ENCODE measurements around the gene CCNL1. TPM values are rescaled to one million over a fixed set of nuclear protein-coding genes. Genes with fewer than 3 reads are reported as not detected.
A peak's percentile ranks its signal among the peaks of the same experiment; 100 is the strongest.

Gene CCNL1
- total and polyA plus RNA-seq, 7 experiments from 2014 or later = 65.4 to 1,170 (median 353) TPM

GRCh38 chr3:157100096-157100477, 59.9 kb downstream of the CCNL1 start:
- peaks cover 0 to 6% of the 10 kb centered on the region in 2 donors for H3K4me1 ChIP-seq (ENCODE audit: control insufficient read depth in 2 of 2, insufficient read depth in 2 of 2, low read length in 2 of 2)
- no peak overlapping the region for H3K27ac ChIP-seq (ENCODE audit: low read depth, low read length)
- H3K4me3 ChIP-seq (ENCODE audit: low read length) = no peak overlapping the region
- Mint-ChIP-seq H3K27ac (no peak overlapping the region), H3K9me3 (no peaks in the 10 kb centered on the region), H3K36me3 (peaks cover 0 to 2% (median 0%) of the 10 kb centered on the region in 5 donors), H3K27me3 (peaks cover 0 to 4% (median 0%) of the 10 kb centered on the region in 5 donors), H3K4me3 (no peak overlapping the region), H3K4me1 (peaks cover 0 to 49% (median 7%) of the 10 kb centered on the region in 7 donors)
- ATAC-seq (no peak), DNase-seq (no peak)
- intact Hi-C loops (cut with micrococcal nuclease) = no loop called here
- ChIA-PET CTCF (interaction anchor here (1.0 kb wide), 1 partner anchor 11 kb away, joined by 3 read pairs; no protein-coding TSS in a partner anchor), POLR2A (no interaction called here)
- no peaks in the 10 kb centered on the region for H3K27me3 ChIP-seq (ENCODE audit: control insufficient read depth in 2 of 2, insufficient read depth in 2 of 2, low read length in 2 of 2)
- H3K36me3 ChIP-seq (ENCODE audit: control insufficient read depth in 2 of 3, insufficient read depth in 3 of 3, low read length in 3 of 3) = no peaks in the 10 kb centered on the region
- H3K9me3 ChIP-seq (ENCODE audit: control insufficient read depth in 2 of 3, low read length in 3 of 3) = no peaks in the 10 kb centered on the region

- ChIA-PET CTCF (interaction anchor here (1.0 kb wide), 1 partner anchor 10 kb away, joined by 3 read pairs; no protein-coding TSS in a partner anchor), POLR2A (no interaction called here)
- no peak overlapping the region for H3K4me3 ChIP-seq (ENCODE audit: low read length)
- H3K36me3 Mint-ChIP-seq = peaks cover 0 to 2% (median 0%) of the 10 kb centered on the region in 5 donors
- H3K4me1 ChIP-seq (ENCODE audit: control insufficient read depth in 2 of 2, insufficient read depth in 2 of 2, low read length in 2 of 2) = peaks cover 0 to 5% of the 10 kb centered on the region in 2 donors
- H3K36me3 ChIP-seq (ENCODE audit: control insufficient read depth in 2 of 3, insufficient read depth in 3 of 3, low read length in 3 of 3) = no peaks in the 10 kb centered on the region
- H3K27me3 ChIP-seq (ENCODE audit: control insufficient read depth in 2 of 2, insufficient read depth in 2 of 2, low read length in 2 of 2) = no peaks in the 10 kb centered on the region
- H3K4me3 Mint-ChIP-seq = no peak overlapping the region
- intact Hi-C loops (cut with micrococcal nuclease) = no loop called here
- H3K4me1 Mint-ChIP-seq = peaks cover 0 to 48% (median 4%) of the 10 kb centered on the region in 7 donors
- DNase-seq (no peak), ATAC-seq (no peak)
- no peaks in the 10 kb centered on the region for H3K9me3 Mint-ChIP-seq
- H3K27me3 Mint-ChIP-seq = peaks cover 0 to 5% (median under 1%) of the 10 kb centered on the region in 5 donors
- H3K27ac ChIP-seq (ENCODE audit: low read depth, low read length) = no peak overlapping the region
- no peaks in the 10 kb centered on the region for H3K9me3 ChIP-seq (ENCODE audit: control insufficient read depth in 2 of 3, low read length in 3 of 3)
- peak overlapping the region in 1 of 9 donors; percentile 45 for H3K27ac Mint-ChIP-seq
Observed at GRCh38 chr3:157099326-157100095, 60.4 kb downstream of the CCNL1 start.

DNA sequence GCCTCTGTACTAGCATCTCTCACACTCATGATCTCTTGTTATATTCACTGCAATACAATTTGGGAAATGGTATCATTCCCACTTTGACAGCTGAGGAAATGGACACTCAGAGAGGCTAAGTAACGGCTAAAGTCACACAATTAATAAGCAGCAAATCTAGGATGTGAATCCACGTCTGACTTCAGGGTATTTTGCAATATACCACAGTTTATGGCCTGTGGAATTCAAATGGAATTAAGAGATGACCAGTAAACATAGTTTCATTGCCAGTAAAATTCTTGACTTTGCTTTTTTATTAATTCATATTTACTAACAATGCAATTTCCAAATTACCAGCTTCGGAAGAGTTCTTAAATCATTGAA, 61.1 kb downstream of the CCNL1 start:
- H3K9me3 Mint-ChIP-seq = no peaks in the 10 kb centered on the region
- intact Hi-C loops (cut with micrococcal nuclease) = no loop called here
- Histone ChIP-seq H3K9me3 (ENCODE audit: control insufficient read depth in 2 of 3, low read length in 3 of 3) (no peaks in the 10 kb centered on the region), H3K27me3 (ENCODE audit: control insufficient read depth in 2 of 2, insufficient read depth in 2 of 2, low read length in 2 of 2) (no peaks in the 10 kb centered on the region), H3K4me1 (ENCODE audit: control insufficient read depth in 2 of 2, insufficient read depth in 2 of 2, low read length in 2 of 2) (peaks cover 0 to under 1% of the 10 kb centered on the region in 2 donors), H3K4me3 (ENCODE audit: low read length) (no peak overlapping the region), H3K27ac (ENCODE audit: low read depth, low read length) (no peak overlapping the region), H3K36me3 (ENCODE audit: control insufficient read depth in 2 of 3, insufficient read depth in 3 of 3, low read length in 3 of 3) (no peaks in the 10 kb centered on the region)
- H3K4me1 Mint-ChIP-seq = peaks cover 0 to 41% (median 0%) of the 10 kb centered on the region in 7 donors
- H3K4me3 Mint-ChIP-seq = no peak overlapping the region
- ATAC-seq (no peak), DNase-seq (no peak)
- peaks cover 0 to 6% (median 4%) of the 10 kb centered on the region in 5 donors for H3K27me3 Mint-ChIP-seq
- H3K27ac Mint-ChIP-seq = peak overlapping the region in 2 of 9 donors; percentile 9 to 45
- H3K36me3 Mint-ChIP-seq = peaks cover 0 to 2% (median 0%) of the 10 kb centered on the region in 5 donors
- ChIA-PET POLR2A (interaction anchor here (1.3 to 2.1 kb wide), 2 partner anchors 17 to 28 kb away, joined by 4 to 7 read pairs; no protein-coding TSS in a partner anchor), CTCF (no interaction called here)

DNA sequence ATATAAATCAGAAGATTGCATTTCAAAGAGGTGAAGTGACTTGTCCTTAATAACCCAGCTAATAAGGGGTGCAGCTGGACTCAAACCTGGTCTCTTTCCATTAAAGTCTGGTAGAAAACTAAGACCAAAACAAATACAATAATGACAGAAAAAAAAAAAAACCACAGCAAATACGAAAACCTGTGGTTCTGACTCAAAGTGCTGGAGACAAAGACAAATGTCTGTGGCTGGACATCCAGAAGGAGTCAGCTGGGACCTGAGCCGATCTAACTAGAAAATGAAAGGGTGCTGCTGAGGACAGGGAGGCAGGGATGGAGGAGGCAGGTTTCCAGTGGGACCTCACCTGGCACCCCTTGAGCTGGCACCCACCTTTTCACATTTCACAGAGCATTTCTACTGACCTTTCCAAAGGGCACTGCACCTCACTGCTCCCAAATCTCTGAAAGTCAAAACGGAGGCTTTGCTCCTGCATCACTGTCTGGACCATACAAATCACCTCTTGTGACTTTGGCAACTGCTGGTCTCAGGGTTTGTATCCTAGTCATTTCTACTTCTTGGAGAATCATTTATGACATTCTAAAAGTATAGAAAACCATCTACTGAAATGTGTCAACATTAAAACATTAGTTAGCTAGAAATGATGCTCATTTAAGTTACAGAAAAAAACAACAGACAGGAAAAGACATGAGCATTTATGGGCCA, 61.7 kb downstream of the CCNL1 start:
- no peaks in the 10 kb centered on the region for H3K4me1 ChIP-seq (ENCODE audit: control insufficient read depth in 2 of 2, insufficient read depth in 2 of 2, low read length in 2 of 2)
- H3K9me3 ChIP-seq (ENCODE audit: control insufficient read depth in 2 of 3, low read length in 3 of 3) = no peaks in the 10 kb centered on the region
- POLR2A ChIA-PET = interaction anchor here (1.3 to 2.1 kb wide), 2 partner anchors 17 to 28 kb away, joined by 4 to 7 read pairs; no protein-coding TSS in a partner anchor
- H3K4me3 Mint-ChIP-seq = no peak overlapping the region
- intact Hi-C loops (cut with micrococcal nuclease) = no loop called here
- H3K27ac ChIP-seq (ENCODE audit: low read depth, low read length) = no peak overlapping the region
- H3K4me3 ChIP-seq (ENCODE audit: low read length) = no peak overlapping the region
- DNase-seq (no peak), ATAC-seq (no peak)
- peaks cover 0 to 6% (median 4%) of the 10 kb centered on the region in 5 donors for H3K27me3 Mint-ChIP-seq
- H3K9me3 Mint-ChIP-seq = no peaks in the 10 kb centered on the region
- CTCF ChIA-PET = no interaction called here
- peak overlapping the region in 2 of 9 donors; percentile 9 to 45 for H3K27ac Mint-ChIP-seq
- no peaks in the 10 kb centered on the region for H3K27me3 ChIP-seq (ENCODE audit: control insufficient read depth in 2 of 2, insufficient read depth in 2 of 2, low read length in 2 of 2)
- H3K36me3 ChIP-seq (ENCODE audit: control insufficient read depth in 2 of 3, insufficient read depth in 3 of 3, low read length in 3 of 3) = no peaks in the 10 kb centered on the region
- peaks cover 0 to 2% (median 0%) of the 10 kb centered on the region in 5 donors for H3K36me3 Mint-ChIP-seq
- peaks cover 0 to 38% (median 0%) of the 10 kb centered on the region in 7 donors for H3K4me1 Mint-ChIP-seq
